NK-92 (cell line): ENCODE measurements around the gene LTB4R.

Experiments used
- DNase-seq: peaks from one replicate; lab custom pipeline; 2025; ENCODE audit not compliant: unreplicated experiment; lab: John Stamatoyannopoulos, UW

LTB4R gene

DNA sequence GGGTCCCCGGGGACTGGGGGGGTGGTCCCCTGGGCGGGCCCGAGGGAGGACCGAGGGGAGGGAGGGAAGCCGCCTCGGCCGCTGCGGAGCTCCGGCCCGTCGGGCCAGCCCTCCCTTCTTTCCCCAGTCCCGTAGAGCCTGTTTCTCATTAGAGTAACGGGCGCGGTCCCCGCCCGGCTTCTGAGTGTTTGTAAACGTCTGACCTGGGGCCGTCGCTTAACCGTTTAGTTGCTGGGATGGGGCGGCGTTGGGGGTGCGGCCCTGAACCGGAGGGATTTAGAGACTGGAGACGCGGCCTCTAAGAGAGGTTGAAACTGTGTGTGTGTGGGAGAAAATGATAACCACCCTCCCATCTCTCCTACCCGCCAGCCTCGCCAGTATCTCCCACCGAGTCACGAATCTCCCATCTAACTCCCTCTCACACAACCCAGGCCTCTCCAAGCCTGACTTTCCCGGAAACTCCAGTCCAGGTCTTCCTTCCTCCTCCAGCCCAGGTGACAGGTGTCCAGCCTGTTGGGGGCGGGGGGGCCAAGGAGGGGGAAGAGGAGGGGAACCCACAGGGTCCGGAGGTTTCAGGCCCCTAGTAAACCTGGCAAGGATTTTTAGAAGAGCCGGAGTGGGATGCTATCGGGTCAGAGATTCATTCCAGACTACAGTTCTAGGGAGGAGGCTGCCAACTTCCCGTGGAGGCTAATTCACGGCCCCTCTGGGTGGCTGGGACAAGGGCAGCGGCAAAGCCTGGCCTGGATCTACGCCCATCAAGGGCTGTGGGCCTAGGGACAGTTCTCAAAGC, 55.6 kb downstream of the LTB4R start:
- DNase-seq = no peak
